GM20000 (cell line): ENCODE data around the gene ARID2.

Experiments
- DNase-seq: peaks from one replicate; pipeline ENCODE4 v3.0.0; 2012; ENCODE audit warnings: low spot score
- CTCF ChIP-seq: IDR thresholded peaks from 2 replicates; pipeline ENCODE4 v1.5.1; 2012; ENCODE audit warnings: mild to moderate bottlenecking, control low read depth; ENCODE audit errors: extremely low read depth, missing control alignments

The ARID2 gene

GRCh38 chr12:45742590-45742989 is 13.1 kb downstream of the ARID2 start:
- no peak for TF ChIP-seq CTCF
- DNase-seq = no peak

GRCh38 chr12:45743247-45743646 is 13.7 kb downstream of the ARID2 start:
- no peak for TF ChIP-seq CTCF

DNA sequence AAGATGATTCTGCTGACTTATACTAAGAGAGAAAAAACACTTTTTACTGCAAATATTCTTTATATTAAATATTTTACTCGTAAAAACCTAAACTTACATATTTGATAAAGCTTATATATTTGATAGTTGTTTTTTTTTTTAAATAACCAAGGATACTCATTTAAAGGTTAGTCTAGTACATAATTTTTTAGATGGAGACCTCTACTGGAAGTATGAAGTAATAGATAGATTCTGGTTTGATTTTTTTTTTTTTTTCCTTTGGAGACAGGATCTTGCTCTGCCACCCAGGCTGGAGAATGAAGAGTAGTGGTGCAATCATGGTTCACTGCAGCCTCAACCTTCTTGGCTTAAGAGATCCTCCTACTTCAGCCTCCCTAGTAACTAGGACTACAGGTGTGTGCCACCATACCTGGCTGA is 16.4 kb downstream of the ARID2 start:
- TF ChIP-seq CTCF = no peak
- peak; percentile 11 for DNase-seq

More at GRCh38 chr12:45743247-45743646, 13.7 kb downstream of the ARID2 start:
- DNase-seq = no peak

DNA sequence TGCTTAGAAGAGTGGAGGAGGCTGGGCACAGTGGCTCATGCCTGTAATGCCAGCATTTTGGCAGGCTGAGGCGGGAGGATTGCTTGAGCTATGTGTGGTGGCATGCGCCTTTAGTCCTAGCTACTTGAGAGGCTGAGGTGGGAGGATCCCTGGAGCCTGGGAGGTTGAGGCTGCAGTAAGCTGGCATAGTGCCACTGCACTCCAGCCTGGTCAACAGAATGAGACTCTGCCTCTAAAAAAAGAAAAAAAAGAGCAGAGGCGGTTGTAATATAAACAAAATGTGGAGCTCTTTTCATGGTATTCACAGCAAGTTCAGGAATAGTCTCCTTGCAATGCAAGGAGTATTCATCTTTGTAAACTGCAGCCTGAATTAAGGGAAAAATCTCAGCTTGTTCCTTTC is 27.2 kb downstream of the ARID2 start:
- DNase-seq = no peak
- no peak for TF ChIP-seq CTCF

GRCh38 chr12:45757172-45757571 is 27.7 kb downstream of the ARID2 start:
- DNase-seq = no peak
- TF ChIP-seq CTCF = no peak

DNA sequence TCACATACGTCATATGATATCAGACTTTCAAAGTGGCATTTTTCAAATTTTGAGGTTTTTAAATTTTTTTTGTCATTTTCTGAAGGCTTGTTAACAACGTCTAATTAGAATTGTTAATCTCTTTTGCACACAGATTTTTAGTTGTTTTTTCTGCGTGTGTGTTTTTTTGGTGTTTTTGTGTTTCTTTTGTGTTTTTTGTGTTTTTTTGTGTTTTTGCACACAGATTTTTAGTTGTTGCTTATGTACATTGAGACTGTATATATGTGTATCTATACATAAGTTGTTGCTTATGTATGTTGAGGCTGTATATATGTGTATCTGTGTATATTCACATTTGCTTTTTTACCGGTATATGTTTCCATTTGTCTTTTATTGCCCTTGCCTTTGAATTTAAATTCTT is 30.8 kb downstream of the ARID2 start:
- TF ChIP-seq CTCF = no peak
- DNase-seq = no peak

DNA sequence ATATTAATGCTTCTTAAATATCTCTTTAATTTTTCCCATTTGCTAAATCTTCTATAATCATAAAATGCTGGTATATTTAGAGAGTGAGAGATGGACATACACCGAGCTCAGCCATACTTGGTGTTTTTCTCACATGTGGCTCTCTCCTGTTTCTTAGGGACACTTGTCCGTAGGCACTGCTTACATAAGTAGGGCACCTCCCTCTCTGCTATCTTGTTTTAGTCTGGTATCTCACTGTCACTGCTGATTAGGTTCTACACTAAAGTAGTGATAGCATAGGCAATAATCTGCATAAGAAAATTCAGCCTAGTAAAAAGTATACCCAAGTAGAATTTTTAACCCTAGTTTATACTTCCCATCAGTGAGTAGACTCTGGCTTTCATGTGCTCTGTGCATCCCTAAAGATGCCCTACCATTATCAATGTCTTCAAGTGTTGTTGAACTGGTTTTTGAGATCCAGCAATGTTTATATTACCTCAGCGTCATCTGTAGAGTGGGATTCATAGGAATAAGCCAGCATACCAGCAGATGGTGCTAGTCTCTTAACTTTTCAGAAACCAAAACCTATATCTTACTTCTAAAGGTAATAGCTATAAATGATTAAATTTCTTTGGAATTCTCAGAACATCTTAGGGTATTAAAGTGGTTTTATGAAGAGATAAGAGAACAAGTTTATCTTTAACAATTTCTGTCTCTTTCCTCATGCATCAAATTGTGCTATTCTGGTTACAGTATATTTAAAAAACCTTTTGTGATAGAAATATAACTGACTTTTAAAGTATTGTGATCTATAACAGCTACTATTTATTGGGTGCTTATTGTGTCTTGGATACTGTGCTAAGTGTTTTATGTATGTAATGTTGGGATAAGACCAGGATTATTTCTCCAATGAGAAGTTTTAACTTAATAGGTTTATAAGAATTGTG is 32.9 kb downstream of the ARID2 start:
- TF ChIP-seq CTCF = peak; percentile 41
- peak; percentile 16 for DNase-seq
